ENCODE measurements around the gene CIPC.

The CIPC gene

GRCh38 chr14:77123381-77124325, 25.6 kb downstream of the CIPC start:
- DNase-seq (ENCODE audit: extremely low spot score, insufficient read length, low read depth) (no peak), FAIRE-seq (no peak)

- FAIRE-seq: peak; percentile 33
These were observed 26.6 kb downstream of the CIPC start for GRCh38 chr14:77124345-77125280.

GRCh38 chr14:77125281-77125801, 27.3 kb downstream of the CIPC start:
- FAIRE-seq (no peak), DNase-seq (ENCODE audit: extremely low spot score, insufficient read length, low read depth) (no peak)

More at GRCh38 chr14:77124345-77125280, 26.6 kb downstream of the CIPC start:
- DNase-seq (ENCODE audit: extremely low spot score, insufficient read length, low read depth): no peak

GRCh38 chr14:77125823-77126325, 27.8 kb downstream of the CIPC start:
- no peak for FAIRE-seq

GRCh38 chr14:77126461-77126990, 28.5 kb downstream of the CIPC start:
- DNase-seq (ENCODE audit: extremely low spot score, insufficient read length, low read depth): no peak
- FAIRE-seq: no peak

More at GRCh38 chr14:77125823-77126325, 27.8 kb downstream of the CIPC start:
- no peak for DNase-seq (ENCODE audit: extremely low spot score, insufficient read length, low read depth)

- DNase-seq (ENCODE audit: extremely low spot score, insufficient read length, low read depth) (no peak), FAIRE-seq (no peak)
These were observed 30.4 kb downstream of the CIPC start for GRCh38 chr14:77128414-77128891.

GRCh38 chr14:77130386-77130785, 32.3 kb downstream of the CIPC start:
- DNase-seq (ENCODE audit: extremely low spot score, insufficient read length, low read depth) (no peak), FAIRE-seq (no peak)

GRCh38 chr14:77131206-77131605, 33.1 kb downstream of the CIPC start:
- no peak for DNase-seq (ENCODE audit: extremely low spot score, insufficient read length, low read depth)
- no peak for FAIRE-seq

- DNase-seq (ENCODE audit: extremely low spot score, insufficient read length, low read depth) (no peak), FAIRE-seq (no peak)
These were observed 33.9 kb downstream of the CIPC start for GRCh38 chr14:77131871-77132486.

GRCh38 chr14:77133720-77134338, 35.8 kb downstream of the CIPC start:
- FAIRE-seq: peak; percentile 68
- DNase-seq (ENCODE audit: extremely low spot score, insufficient read length, low read depth): no peak

- DNase-seq (ENCODE audit: extremely low spot score, insufficient read length, low read depth): no peak
- no peak for FAIRE-seq
These were observed 41.0 kb downstream of the CIPC start for GRCh38 chr14:77139022-77139421.

- no peak for DNase-seq (ENCODE audit: extremely low spot score, insufficient read length, low read depth)
These were observed 41.7 kb downstream of the CIPC start for GRCh38 chr14:77139540-77140358.

GRCh38 chr14:77140359-77141213, 42.5 kb downstream of the CIPC start:
- DNase-seq (ENCODE audit: extremely low spot score, insufficient read length, low read depth) (no peak), FAIRE-seq (no peak)

More at GRCh38 chr14:77139540-77140358, 41.7 kb downstream of the CIPC start:
- FAIRE-seq: no peak

- FAIRE-seq: no peak
- no peak for DNase-seq (ENCODE audit: extremely low spot score, insufficient read length, low read depth)
These were observed 43.4 kb downstream of the CIPC start, which contains the start of gene ZDHHC22 for GRCh38 chr14:77141214-77142004. Gene ZDHHC22, minus strand, starts transcription at chr14:77141791. Its CDS starts 2,053 bp downstream, at chr14:77139738.

GRCh38 chr14:77142005-77142800, 44.1 kb downstream of the CIPC start:
- FAIRE-seq: no peak
- DNase-seq (ENCODE audit: extremely low spot score, insufficient read length, low read depth): no peak

All from GM18507 (cell line).